HG02973 (cell line): ENCODE data around the gene TEC.
"Not testable (repeated sequence)": the region's sequence is repeated elsewhere in the genome, so short reads cannot be mapped to it uniquely, and the experiment has no call there.

ENCODE experiments used
- ATAC-seq: cut with Tn5 transposase; IDR thresholded peaks from one replicate; pipeline ENCODE4 v1.9.1; 2021; ENCODE audit warnings: moderate library complexity; ENCODE audit not compliant: unreplicated experiment

TEC gene

GRCh38 chr4:48197643-48198237 lies 71.9 kb downstream of the TEC start:
- no peak for ATAC-seq

DNA sequence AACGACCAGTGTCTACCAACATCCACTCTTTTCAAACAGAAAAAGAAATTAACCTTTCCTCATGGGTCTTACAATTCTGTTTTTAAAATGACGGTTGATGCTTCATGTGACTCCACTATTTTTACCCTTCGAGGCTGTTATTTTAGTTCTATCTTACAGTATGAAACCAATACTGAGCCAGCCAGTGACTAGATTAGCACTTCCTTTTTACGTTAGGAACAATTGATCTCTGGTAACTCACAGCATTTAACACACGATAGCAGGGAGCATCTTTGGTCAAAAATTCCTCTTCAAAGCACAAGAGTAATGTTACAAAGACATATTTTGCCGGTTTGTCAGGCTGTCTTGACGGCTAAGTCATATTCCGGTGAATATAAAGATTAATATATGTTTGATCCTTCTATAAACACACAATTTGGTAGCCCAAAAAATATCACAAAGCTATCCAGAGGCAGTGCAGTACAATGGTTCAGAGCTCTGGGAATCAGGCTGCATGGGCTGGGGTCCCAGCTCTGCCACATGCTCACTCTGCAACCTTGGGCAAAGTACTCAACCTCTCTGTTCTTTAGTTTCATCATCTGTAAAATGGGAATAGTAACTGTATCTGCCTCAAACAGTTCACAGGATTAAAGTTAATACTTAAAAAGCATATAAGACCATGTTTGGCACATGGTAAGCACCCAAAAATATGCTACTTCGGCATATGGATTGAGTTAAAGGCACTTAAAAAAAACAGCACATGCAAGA lies 72.7 kb downstream of the TEC start:
- peak; percentile 53 for ATAC-seq

DNA sequence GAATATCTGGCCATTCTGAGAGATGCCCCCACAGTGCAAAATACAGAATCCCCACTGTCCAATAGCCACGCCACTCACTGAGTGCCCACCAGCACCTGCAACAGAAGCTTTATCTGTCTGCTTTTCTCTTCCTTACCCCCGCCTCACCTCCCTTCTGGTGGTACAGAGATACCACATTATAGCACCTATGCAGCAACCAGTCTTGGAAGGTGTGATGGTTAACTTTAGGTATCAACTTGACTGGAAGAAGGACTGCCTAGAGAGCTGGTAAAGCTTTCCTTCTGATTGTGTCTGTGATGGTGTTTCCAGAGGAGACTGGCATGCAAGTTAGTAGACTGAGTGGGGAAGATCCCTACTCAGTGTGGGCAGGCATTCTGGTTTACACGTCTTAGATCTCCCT lies 73.8 kb downstream of the TEC start:
- ATAC-seq: no peak

GRCh38 chr4:48195374-48195773 lies 74.3 kb downstream of the TEC start:
- ATAC-seq: no peak

- ATAC-seq: no peak
These were observed 74.7 kb downstream of the TEC start for GRCh38 chr4:48194971-48195370.

- ATAC-seq: no peak
These were observed 75.6 kb downstream of the TEC start for GRCh38 chr4:48193921-48194468.

DNA sequence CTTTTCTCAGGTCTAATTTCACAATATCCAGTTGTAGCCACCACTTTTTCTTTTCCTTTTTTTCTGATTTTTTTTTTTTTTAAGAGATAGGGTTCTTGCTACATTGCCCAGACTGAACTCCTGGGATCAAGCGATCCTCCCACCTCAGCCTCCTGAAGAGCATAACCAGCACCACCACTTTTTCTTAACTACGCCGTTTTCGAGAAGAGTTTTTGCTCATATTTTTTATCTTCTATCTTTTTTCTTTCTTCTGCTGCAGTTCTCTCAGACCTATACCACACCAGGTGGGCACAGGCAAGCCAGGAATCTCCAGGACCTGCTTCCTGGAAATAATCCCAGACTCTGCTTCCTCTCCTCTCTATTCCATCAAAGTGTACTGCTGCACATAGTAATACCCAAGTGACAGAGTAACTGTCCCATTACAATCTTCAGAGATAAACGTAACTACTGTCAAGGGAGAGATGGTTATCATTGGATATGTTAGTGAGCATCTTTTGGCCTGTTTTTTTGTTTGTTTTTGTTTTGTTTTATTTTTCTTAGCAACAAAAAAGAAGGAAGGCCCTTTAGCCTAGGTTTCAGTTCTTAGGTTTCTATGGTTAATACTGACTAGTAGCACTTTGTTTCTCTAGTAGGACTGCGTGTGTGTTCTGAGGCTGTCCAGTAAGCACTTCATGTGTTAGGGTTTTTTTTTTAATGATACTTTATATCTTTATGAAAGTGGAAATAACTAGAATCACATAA lies 76.4 kb downstream of the TEC start:
- peak; percentile 44 for ATAC-seq

- no peak for ATAC-seq
These were observed 77.9 kb downstream of the TEC start for GRCh38 chr4:48191758-48192157.

DNA sequence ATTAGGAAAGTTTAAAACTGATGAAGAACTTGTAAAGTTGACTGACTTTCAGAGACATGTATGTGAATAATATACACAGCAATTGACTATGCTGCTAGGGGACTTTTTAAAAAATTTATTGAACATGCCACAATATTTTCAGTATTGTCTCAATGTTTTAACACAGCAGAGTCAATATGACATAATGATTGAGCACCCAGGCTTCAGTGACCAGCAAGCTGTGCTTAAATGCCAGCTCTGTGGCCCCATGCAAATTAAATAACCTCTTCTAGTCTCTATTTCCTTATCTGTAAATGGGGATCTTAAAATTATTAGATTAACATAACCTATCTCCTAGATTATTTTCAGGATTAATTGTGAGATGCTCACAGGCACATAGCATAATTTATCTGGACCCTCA lies 78.8 kb downstream of the TEC start:
- peak; percentile 42 for ATAC-seq

DNA sequence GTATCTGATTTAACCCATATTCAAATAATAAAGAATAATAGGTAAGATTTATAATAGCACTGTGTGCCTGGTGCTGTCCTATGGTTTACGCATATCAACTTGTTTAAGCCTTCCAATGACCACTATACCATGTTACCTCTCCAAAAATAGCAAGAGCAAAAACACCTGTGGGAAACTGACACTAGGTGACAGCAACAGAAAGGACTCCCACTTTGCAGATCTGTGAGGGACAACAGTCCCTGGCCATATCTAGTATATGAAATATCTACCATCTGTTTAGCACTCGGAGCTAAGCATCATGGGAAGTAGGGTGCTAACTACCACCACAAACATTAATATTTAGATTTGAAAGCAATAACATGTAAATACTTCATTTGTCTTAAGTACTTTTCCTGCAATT lies 79.9 kb downstream of the TEC start:
- no peak for ATAC-seq

DNA sequence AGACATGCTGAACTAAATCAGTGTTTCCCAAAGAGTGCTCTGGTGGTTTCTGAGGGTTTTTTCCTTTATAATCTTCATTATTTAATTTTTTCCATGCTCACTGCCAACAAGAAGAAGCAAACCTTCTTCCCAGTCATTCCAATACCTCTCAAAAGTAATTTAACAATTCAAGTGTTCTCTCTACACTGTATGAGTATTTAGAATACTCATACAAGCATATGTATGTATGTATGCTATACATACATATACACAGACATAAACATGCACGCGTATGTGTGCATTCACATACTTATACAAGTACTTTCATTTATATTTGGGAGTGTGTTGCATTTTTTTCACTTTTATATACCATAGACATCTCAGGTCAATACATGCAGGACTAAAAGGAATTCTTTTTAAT lies 81.2 kb downstream of the TEC start:
- no peak for ATAC-seq

- ATAC-seq: no peak
These were observed 81.8 kb downstream of the TEC start for GRCh38 chr4:48187813-48188212.

- not testable (repeated sequence) for ATAC-seq
These were observed 82.6 kb downstream of the TEC start for GRCh38 chr4:48187066-48187465.

GRCh38 chr4:48186394-48186793 lies 83.2 kb downstream of the TEC start:
- ATAC-seq: not testable (repeated sequence)

DNA sequence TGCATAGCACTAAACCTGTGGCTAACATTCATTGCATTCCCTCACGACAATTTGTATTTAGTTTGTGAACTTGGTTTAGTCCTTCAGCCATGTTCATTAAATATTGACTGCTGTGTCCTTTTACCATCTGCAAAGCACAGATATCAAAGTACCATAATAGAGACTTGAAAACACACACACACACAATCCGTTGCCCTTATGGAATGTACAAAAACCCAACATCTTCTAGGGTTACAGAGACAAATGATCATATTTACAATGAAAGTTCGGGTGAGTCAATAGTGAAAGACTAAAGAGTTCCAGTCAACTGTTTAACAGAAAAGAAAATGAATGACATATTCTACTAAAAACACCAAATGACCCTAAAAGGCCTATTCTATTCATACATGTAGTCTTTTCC lies 84.8 kb downstream of the TEC start:
- no peak for ATAC-seq

DNA sequence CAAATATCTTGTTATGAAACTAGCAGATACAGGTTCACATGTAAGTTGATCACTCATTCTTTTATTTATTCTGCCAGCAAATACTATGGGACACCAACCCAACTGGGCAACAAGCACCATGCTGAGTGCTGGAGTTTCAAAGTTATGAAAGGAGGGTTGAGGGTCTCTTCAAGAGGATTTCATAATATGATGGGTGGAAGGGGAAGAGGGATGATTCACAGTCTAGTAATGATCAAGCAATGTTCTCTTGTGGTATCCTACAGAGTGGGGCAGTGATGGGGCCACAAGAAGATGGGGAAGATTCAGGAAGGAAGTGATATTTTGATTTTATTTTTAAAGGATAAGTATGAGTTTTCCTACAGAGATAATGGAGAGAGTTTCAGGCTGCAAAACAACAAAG lies 89.4 kb downstream of the TEC start:
- no peak for ATAC-seq

- ATAC-seq: no peak
These were observed 90.7 kb downstream of the TEC start for GRCh38 chr4:48178931-48179330.

DNA sequence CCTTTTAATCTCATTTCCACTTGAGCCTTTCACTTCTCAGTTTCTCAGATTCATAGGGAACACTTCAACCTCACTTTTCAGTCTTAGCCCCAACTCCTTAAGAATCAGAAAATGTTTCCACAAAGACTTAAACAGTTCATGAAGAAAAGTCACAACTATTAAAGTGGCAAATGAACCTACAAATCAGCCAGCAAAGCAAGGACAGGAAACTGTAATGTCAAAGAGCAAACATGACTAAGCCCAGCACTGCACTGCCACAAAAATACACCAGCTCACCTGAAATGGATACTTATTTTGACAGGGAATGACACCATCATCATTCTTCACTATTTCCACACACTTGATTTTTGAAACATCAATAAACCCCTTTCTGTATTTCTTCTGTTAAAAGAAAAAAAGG lies 93.8 kb downstream of the TEC start:
- ATAC-seq: no peak

DNA sequence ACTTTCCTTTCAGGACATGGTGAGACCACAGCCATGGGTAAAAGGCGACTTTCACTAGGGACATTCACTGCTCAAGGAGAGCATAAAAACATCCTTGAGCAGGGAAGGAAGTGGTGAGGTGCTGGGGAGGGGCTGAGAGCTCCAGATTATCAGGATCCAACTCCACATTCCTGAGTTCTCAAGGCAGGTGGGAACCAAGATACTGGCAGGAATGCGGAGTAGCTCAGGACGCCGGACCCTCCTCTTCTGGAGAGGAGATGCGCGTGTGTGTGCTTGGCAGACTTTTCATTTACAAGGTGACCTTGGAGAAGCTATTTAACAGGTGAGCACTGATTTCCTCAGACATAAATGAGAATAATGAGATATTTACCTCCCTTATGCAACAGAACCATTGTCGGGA lies 94.3 kb downstream of the TEC start:
- ATAC-seq: no peak

- peak; percentile 54 for ATAC-seq
These were observed 96.3 kb downstream of the TEC start for GRCh38 chr4:48173056-48173991.

- no peak for ATAC-seq
These were observed 97.0 kb downstream of the TEC start for GRCh38 chr4:48172651-48173050.
